ENCODE results near the gene LYAR. TPM values are rescaled to one million over a fixed set of nuclear protein-coding genes. Genes with fewer than 3 reads are reported as not detected.

Gene LYAR
- total and polyA plus RNA-seq, 2 experiments from 2014 or later, result 6.7 to 12.2 TPM

GRCh38 chr4:4248885-4249203 lies 41.1 kb downstream of the LYAR start:
- H2AFZ ChIP-seq, result peak overlapping the region; percentile 85
- H3K4me1 ChIP-seq (ENCODE audit: insufficient read depth), result peaks cover 13% of the 10 kb centered on the region

GRCh38 chr4:4248029-4248884 lies 41.7 kb downstream of the LYAR start, which contains the start of gene TMEM128:
Gene TMEM128 (minus strand): TSS chr4:4248223. CDS start chr4:4248202, 21 bp downstream.
- Histone ChIP-seq H3K36me3 (replicated peaks; ENCODE audit: insufficient read depth, low read depth) (no peaks in the 10 kb centered on the region), H4K20me1 (ENCODE audit: insufficient read depth, poor library complexity, severe bottlenecking) (no peaks in the 10 kb centered on the region), H3K4me1 (ENCODE audit: insufficient read depth) (peaks cover 13% of the 10 kb centered on the region), H3K9me3 (ENCODE audit: low read depth) (no peaks in the 10 kb centered on the region), H3K79me2 (peaks cover 19% of the 10 kb centered on the region), H2AFZ (peak within 1 kb of the TSS; percentile 90), H3K27me3 (no peaks in the 10 kb centered on the region), H3K4me3 (peak within 1 kb of the TSS; percentile 84), H3K4me2 (peak within 1 kb of the TSS; percentile 89), H3K27ac (peak within 1 kb of the TSS; percentile 94), H3K9me2 (replicated peaks; ENCODE audit: insufficient read depth) (no peaks in the 10 kb centered on the region)
- 2% methylated on average over 62 of the region's 62 CpGs for WGBS (ENCODE audit: low lambda C conversion rate, missing lambda C conversion rate)
- TF ChIP-seq CTCF (IDR thresholded peaks at IDR 0.05; ENCODE audit: poor library complexity) (peak; percentile 29), EZH2phosphoT487 (IDR thresholded peaks at IDR 0.05; ENCODE audit: low read depth, severe bottlenecking, unreplicated experiment) (no peak), EZH2 (IDR thresholded peaks at IDR 0.05; ENCODE audit: borderline replicate concordance) (no peak)
- peak; percentile 96 for DNase-seq (ENCODE audit: low spot score)

More at GRCh38 chr4:4248885-4249203, 41.1 kb downstream of the LYAR start:
- Histone ChIP-seq H3K79me2 (peaks cover 19% of the 10 kb centered on the region), H3K9me3 (ENCODE audit: low read depth) (no peaks in the 10 kb centered on the region), H3K36me3 (replicated peaks; ENCODE audit: insufficient read depth, low read depth) (no peaks in the 10 kb centered on the region), H3K4me3 (peak overlapping the region; percentile 84), H3K9me2 (replicated peaks; ENCODE audit: insufficient read depth) (no peaks in the 10 kb centered on the region), H4K20me1 (ENCODE audit: insufficient read depth, poor library complexity, severe bottlenecking) (no peaks in the 10 kb centered on the region), H3K4me2 (peak overlapping the region; percentile 89), H3K27ac (peak overlapping the region; percentile 94), H3K27me3 (no peaks in the 10 kb centered on the region)
- whole genome bisulfite sequencing (ENCODE audit: low lambda C conversion rate, missing lambda C conversion rate), result 30% methylated on average over 10 of the region's 10 CpGs
- no peak for DNase-seq (ENCODE audit: low spot score)
- TF ChIP-seq EZH2phosphoT487 (IDR thresholded peaks at IDR 0.05; ENCODE audit: low read depth, severe bottlenecking, unreplicated experiment), result no peak
- no peak for TF ChIP-seq EZH2 (IDR thresholded peaks at IDR 0.05; ENCODE audit: borderline replicate concordance)
- TF ChIP-seq CTCF (IDR thresholded peaks at IDR 0.05; ENCODE audit: poor library complexity), result no peak

DNA sequence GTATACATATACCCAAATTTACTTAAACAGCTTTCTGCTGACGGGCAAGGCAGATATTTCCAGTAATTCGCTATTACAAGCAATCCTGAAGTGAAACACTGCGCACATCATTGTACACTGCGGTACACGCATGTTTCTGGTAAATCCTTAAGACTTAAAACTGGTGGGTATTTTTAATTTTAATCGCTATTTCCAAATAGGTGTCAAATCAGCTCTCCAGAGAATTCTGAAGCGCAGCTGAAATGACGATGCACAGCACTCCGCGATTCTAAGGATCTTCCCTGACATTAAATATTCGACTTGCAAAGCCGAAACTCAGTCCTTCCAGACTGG lies 42.3 kb downstream of the LYAR start:
- TF ChIP-seq EZH2 (IDR thresholded peaks at IDR 0.05; ENCODE audit: borderline replicate concordance) (no peak), EZH2phosphoT487 (IDR thresholded peaks at IDR 0.05; ENCODE audit: low read depth, severe bottlenecking, unreplicated experiment) (no peak), CTCF (IDR thresholded peaks at IDR 0.05; ENCODE audit: poor library complexity) (no peak)
- H3K27ac ChIP-seq, result peak overlapping the region; percentile 94
- H3K4me3 ChIP-seq, result peak overlapping the region; percentile 84
- H2AFZ ChIP-seq, result peak overlapping the region; percentile 90
- WGBS (ENCODE audit: low lambda C conversion rate, missing lambda C conversion rate), result 6% methylated on average over 12 of the region's 12 CpGs
- no peaks in the 10 kb centered on the region for H3K9me2 ChIP-seq (replicated peaks; ENCODE audit: insufficient read depth)
- H4K20me1 ChIP-seq (ENCODE audit: insufficient read depth, poor library complexity, severe bottlenecking), result no peaks in the 10 kb centered on the region
- no peak for DNase-seq (ENCODE audit: low spot score)
- peaks cover 19% of the 10 kb centered on the region for H3K79me2 ChIP-seq
- peaks cover 13% of the 10 kb centered on the region for H3K4me1 ChIP-seq (ENCODE audit: insufficient read depth)
- H3K4me2 ChIP-seq, result peak overlapping the region; percentile 88
- H3K36me3 ChIP-seq (replicated peaks; ENCODE audit: insufficient read depth, low read depth), result no peaks in the 10 kb centered on the region
- H3K9me3 ChIP-seq (ENCODE audit: low read depth), result no peaks in the 10 kb centered on the region
- H3K27me3 ChIP-seq, result no peaks in the 10 kb centered on the region
